Measurements from ENCODE around the gene OXT.

OXT gene

DNA sequence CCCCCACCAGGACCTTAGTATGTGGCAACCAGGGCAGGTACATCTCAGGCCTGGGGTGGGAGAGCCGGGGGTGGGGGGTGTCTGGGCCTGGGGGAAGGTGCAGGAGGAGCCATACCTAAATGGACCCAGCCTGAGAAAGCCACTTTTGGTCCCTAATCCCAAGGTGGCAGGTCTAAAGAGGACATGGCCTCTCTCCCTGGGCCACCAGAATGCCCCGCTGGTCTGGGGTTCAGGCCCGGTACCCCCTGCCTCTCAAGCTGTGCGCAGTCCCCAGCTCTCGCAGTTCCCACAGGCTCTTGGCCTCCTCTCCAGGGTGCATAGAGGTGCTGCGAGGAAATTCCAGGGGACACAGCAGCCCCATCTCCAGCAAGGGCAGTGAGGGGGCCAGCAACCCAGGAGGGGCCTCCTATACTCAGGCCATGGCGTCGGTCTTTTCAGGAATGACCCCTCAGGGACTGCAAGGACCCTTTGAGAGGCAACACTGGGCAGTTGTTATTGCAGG, 14.2 kb downstream of the OXT start:
- peaks cover 11 to 49% (median 35%) of the 10 kb centered on the region in 3 experiments for H3K27me3 ChIP-seq (ENCODE audit: control insufficient read depth in 3 of 3, insufficient read depth in 3 of 3, low read depth in 1 of 3, low read length in 3 of 3)

GRCh38 chr20:3088031-3088430, 16.6 kb downstream of the OXT start:
- Histone ChIP-seq H3K18ac (ENCODE audit: low read length) (no peak overlapping the region), H3K4ac (ENCODE audit: low read length) (no peak overlapping the region), H2BK120ac (ENCODE audit: low read depth, low read length) (no peak overlapping the region), H3K4me1 (ENCODE audit: control insufficient read depth in 2 of 2, insufficient read depth in 1 of 2, low read depth in 1 of 2, low read length in 2 of 2) (peaks cover 0 to 2% of the 10 kb centered on the region in 2 donors), H3K14ac (ENCODE audit: low read length) (no peak overlapping the region), H3K4me2 (ENCODE audit: insufficient read depth, low read length, poor library complexity, severe bottlenecking) (no peak overlapping the region), H3K79me1 (ENCODE audit: low read depth, low read length) (no peaks in the 10 kb centered on the region), H3K27ac (replicated peaks; ENCODE audit: low read length) (no peak overlapping the region), H3K27me3 (ENCODE audit: control insufficient read depth in 3 of 3, insufficient read depth in 3 of 3, low read depth in 1 of 3, low read length in 3 of 3) (peaks cover 5 to 27% (median 26%) of the 10 kb centered on the region in 3 experiments), H2BK5ac (ENCODE audit: low read length) (no peak overlapping the region), H2AK5ac (ENCODE audit: low read depth, low read length) (no peak overlapping the region), H3K9ac (ENCODE audit: low read depth, low read length, poor library complexity) (no peak overlapping the region), H2BK12ac (ENCODE audit: low read length) (no peak overlapping the region), H3K23ac (ENCODE audit: low read depth, low read length, poor library complexity) (no peak overlapping the region), H2BK15ac (ENCODE audit: low read length) (no peak overlapping the region), H4K91ac (ENCODE audit: low read depth, low read length, poor library complexity) (no peak overlapping the region), H4K8ac (ENCODE audit: low read depth, low read length) (no peak overlapping the region), H3K4me3 (ENCODE audit: low read length in 2 of 2) (no peak overlapping the region), H3K9me3 (replicated peaks in 1 of 2; ENCODE audit: control insufficient read depth in 2 of 2, insufficient read depth in 1 of 2, low read depth in 1 of 2, low read length in 2 of 2) (no peaks in the 10 kb centered on the region), H2AFZ (ENCODE audit: low read length) (no peak overlapping the region), H3K36me3 (replicated peaks in 1 of 2; ENCODE audit: control insufficient read depth in 2 of 2, insufficient read depth in 2 of 2, low read length in 2 of 2) (no peaks in the 10 kb centered on the region)
- no peak for DNase-seq (ENCODE audit: low spot score)
- WGBS, 2 donors (ENCODE audit: extremely low coverage in 2 of 2, insufficient read length in 2 of 2, insufficient replicate concordance in 1 of 2): no CpG with 5 or more reads among the region's 7 CpGs

More for the DNA sequence above, 14.2 kb downstream of the OXT start:
- Histone ChIP-seq H3K79me1 (ENCODE audit: low read depth, low read length) (no peaks in the 10 kb centered on the region), H3K4ac (ENCODE audit: low read length) (no peak overlapping the region), H3K4me1 (ENCODE audit: control insufficient read depth in 2 of 2, insufficient read depth in 1 of 2, low read depth in 1 of 2, low read length in 2 of 2) (peaks cover 0 to 4% of the 10 kb centered on the region in 2 donors), H3K36me3 (replicated peaks in 1 of 2; ENCODE audit: control insufficient read depth in 2 of 2, insufficient read depth in 2 of 2, low read length in 2 of 2) (no peaks in the 10 kb centered on the region), H3K27ac (replicated peaks; ENCODE audit: low read length) (no peak overlapping the region), H3K14ac (ENCODE audit: low read length) (no peak overlapping the region), H3K9me3 (replicated peaks in 1 of 2; ENCODE audit: control insufficient read depth in 2 of 2, insufficient read depth in 1 of 2, low read depth in 1 of 2, low read length in 2 of 2) (no peaks in the 10 kb centered on the region), H2BK120ac (ENCODE audit: low read depth, low read length) (no peak overlapping the region), H2BK12ac (ENCODE audit: low read length) (no peak overlapping the region), H3K9ac (ENCODE audit: low read depth, low read length, poor library complexity) (no peak overlapping the region), H2BK5ac (ENCODE audit: low read length) (peak overlapping the region; percentile 66), H3K4me3 (ENCODE audit: low read length in 2 of 2) (no peak overlapping the region), H2BK15ac (ENCODE audit: low read length) (no peak overlapping the region), H3K4me2 (ENCODE audit: insufficient read depth, low read length, poor library complexity, severe bottlenecking) (no peak overlapping the region), H3K18ac (ENCODE audit: low read length) (peak overlapping the region; percentile 57), H2AK5ac (ENCODE audit: low read depth, low read length) (peak overlapping the region; percentile 81), H3K23ac (ENCODE audit: low read depth, low read length, poor library complexity) (no peak overlapping the region), H4K8ac (ENCODE audit: low read depth, low read length) (no peak overlapping the region), H4K91ac (ENCODE audit: low read depth, low read length, poor library complexity) (no peak overlapping the region), H2AFZ (ENCODE audit: low read length) (no peak overlapping the region)
- no CpG with 5 or more reads among the region's 8 CpGs for WGBS, 2 donors (ENCODE audit: extremely low coverage in 2 of 2, insufficient read length in 2 of 2, insufficient replicate concordance in 1 of 2)
- no peak for DNase-seq (ENCODE audit: low spot score)

DNA sequence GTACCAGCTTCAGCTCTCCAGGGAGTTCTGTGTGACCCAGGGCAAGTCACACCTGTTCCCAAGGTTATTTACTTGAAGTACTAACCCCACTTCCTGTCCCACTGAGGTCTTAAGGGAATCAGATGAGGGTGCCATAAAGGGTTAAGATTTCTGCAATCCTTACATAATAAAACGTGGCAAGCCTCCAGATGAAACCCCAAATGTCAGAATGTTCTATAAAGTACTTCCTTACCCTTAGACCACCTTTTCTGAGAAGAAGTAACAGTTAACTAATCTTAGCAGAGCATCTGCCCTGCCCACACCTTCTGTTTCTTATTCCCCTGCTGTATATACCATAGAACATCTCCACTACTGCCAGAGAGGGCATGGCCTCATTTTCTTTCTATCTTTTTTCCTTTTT, 19.1 kb downstream of the OXT start:
- no peak for DNase-seq (ENCODE audit: low spot score)
- Histone ChIP-seq H3K18ac (ENCODE audit: low read length) (no peak overlapping the region), H3K4me2 (ENCODE audit: insufficient read depth, low read length, poor library complexity, severe bottlenecking) (no peak overlapping the region), H3K79me1 (ENCODE audit: low read depth, low read length) (no peaks in the 10 kb centered on the region), H4K91ac (ENCODE audit: low read depth, low read length, poor library complexity) (no peak overlapping the region), H4K8ac (ENCODE audit: low read depth, low read length) (no peak overlapping the region), H2BK12ac (ENCODE audit: low read length) (no peak overlapping the region), H3K27me3 (ENCODE audit: control insufficient read depth in 3 of 3, insufficient read depth in 3 of 3, low read depth in 1 of 3, low read length in 3 of 3) (peaks cover 0 to 21% (median 7%) of the 10 kb centered on the region in 3 experiments), H2AK5ac (ENCODE audit: low read depth, low read length) (no peak overlapping the region), H3K23ac (ENCODE audit: low read depth, low read length, poor library complexity) (no peak overlapping the region), H2BK5ac (ENCODE audit: low read length) (no peak overlapping the region), H3K9ac (ENCODE audit: low read depth, low read length, poor library complexity) (no peak overlapping the region), H3K9me3 (replicated peaks in 1 of 2; ENCODE audit: control insufficient read depth in 2 of 2, insufficient read depth in 1 of 2, low read depth in 1 of 2, low read length in 2 of 2) (peaks cover 0 to 2% of the 10 kb centered on the region in 2 donors), H2BK15ac (ENCODE audit: low read length) (no peak overlapping the region), H3K4me1 (ENCODE audit: control insufficient read depth in 2 of 2, insufficient read depth in 1 of 2, low read depth in 1 of 2, low read length in 2 of 2) (peaks cover 0 to 1% of the 10 kb centered on the region in 2 donors), H3K4me3 (ENCODE audit: low read length in 2 of 2) (no peak overlapping the region), H3K14ac (ENCODE audit: low read length) (no peak overlapping the region), H2AFZ (ENCODE audit: low read length) (no peak overlapping the region), H3K27ac (replicated peaks; ENCODE audit: low read length) (no peak overlapping the region), H3K36me3 (replicated peaks in 1 of 2; ENCODE audit: control insufficient read depth in 2 of 2, insufficient read depth in 2 of 2, low read length in 2 of 2) (no peaks in the 10 kb centered on the region), H2BK120ac (ENCODE audit: low read depth, low read length) (no peak overlapping the region), H3K4ac (ENCODE audit: low read length) (no peak overlapping the region)
- no CpG with 5 or more reads among the region's 1 CpG for WGBS, 2 donors (ENCODE audit: extremely low coverage in 2 of 2, insufficient read length in 2 of 2, insufficient replicate concordance in 1 of 2)

- H2BK5ac ChIP-seq (ENCODE audit: low read length): no peak overlapping the region
- H4K91ac ChIP-seq (ENCODE audit: low read depth, low read length, poor library complexity): no peak overlapping the region
- no peaks in the 10 kb centered on the region for H3K79me1 ChIP-seq (ENCODE audit: low read depth, low read length)
- no peak overlapping the region for H2BK12ac ChIP-seq (ENCODE audit: low read length)
- no peak overlapping the region for H2BK120ac ChIP-seq (ENCODE audit: low read depth, low read length)
- peaks cover 0 to 21% (median 4%) of the 10 kb centered on the region in 3 experiments for H3K27me3 ChIP-seq (ENCODE audit: control insufficient read depth in 3 of 3, insufficient read depth in 3 of 3, low read depth in 1 of 3, low read length in 3 of 3)
- peak overlapping the region; percentile 20 for H3K23ac ChIP-seq (ENCODE audit: low read depth, low read length, poor library complexity)
- H2BK15ac ChIP-seq (ENCODE audit: low read length): peak overlapping the region; percentile 6
- H3K18ac ChIP-seq (ENCODE audit: low read length): peak overlapping the region; percentile 88
- peaks cover 0 to 2% of the 10 kb centered on the region in 2 donors for H3K9me3 ChIP-seq (replicated peaks in 1 of 2; ENCODE audit: control insufficient read depth in 2 of 2, insufficient read depth in 1 of 2, low read depth in 1 of 2, low read length in 2 of 2)
- H3K36me3 ChIP-seq (replicated peaks in 1 of 2; ENCODE audit: control insufficient read depth in 2 of 2, insufficient read depth in 2 of 2, low read length in 2 of 2): no peaks in the 10 kb centered on the region
- peak overlapping the region; percentile 96 for H2AK5ac ChIP-seq (ENCODE audit: low read depth, low read length)
- H3K27ac ChIP-seq (replicated peaks; ENCODE audit: low read length): no peak overlapping the region
- DNase-seq (ENCODE audit: low spot score): no peak
- no CpG with 5 or more reads among the region's 81 CpGs for WGBS, 2 donors (ENCODE audit: extremely low coverage in 2 of 2, insufficient read length in 2 of 2, insufficient replicate concordance in 1 of 2)
- peak overlapping the region; percentile 66 for H2AFZ ChIP-seq (ENCODE audit: low read length)
- H3K4ac ChIP-seq (ENCODE audit: low read length): no peak overlapping the region
- peak overlapping the region in 1 of 2 donors; percentile 69 for H3K4me3 ChIP-seq (ENCODE audit: low read length in 2 of 2)
- peaks cover 0 to 1% of the 10 kb centered on the region in 2 donors for H3K4me1 ChIP-seq (ENCODE audit: control insufficient read depth in 2 of 2, insufficient read depth in 1 of 2, low read depth in 1 of 2, low read length in 2 of 2)
- H4K8ac ChIP-seq (ENCODE audit: low read depth, low read length): peak overlapping the region; percentile 86
- H3K14ac ChIP-seq (ENCODE audit: low read length): no peak overlapping the region
- no peak overlapping the region for H3K9ac ChIP-seq (ENCODE audit: low read depth, low read length, poor library complexity)
- H3K4me2 ChIP-seq (ENCODE audit: insufficient read depth, low read length, poor library complexity, severe bottlenecking): peak overlapping the region; percentile 54
These were observed 21.4 kb downstream of the OXT start for GRCh38 chr20:3092611-3093379.

All from neuronal stem cell (in vitro differentiated cells).